ENCODE results near the gene ALKBH3.

Gene ALKBH3

GRCh38 chr11:43935424-43935979 lies 54.9 kb downstream of the ALKBH3 start:
- H3K9me3 Mint-ChIP-seq: no peaks in the 10 kb centered on the region
- no peak for DNase-seq (ENCODE audit: low spot score in 2 of 2)
- H3K36me3 Mint-ChIP-seq: no peaks in the 10 kb centered on the region
- no peak for ATAC-seq
- H3K4me3 Mint-ChIP-seq: no peak overlapping the region
- peaks cover 7% of the 10 kb centered on the region for H3K4me1 Mint-ChIP-seq
- no peak overlapping the region for H3K27ac Mint-ChIP-seq

DNA sequence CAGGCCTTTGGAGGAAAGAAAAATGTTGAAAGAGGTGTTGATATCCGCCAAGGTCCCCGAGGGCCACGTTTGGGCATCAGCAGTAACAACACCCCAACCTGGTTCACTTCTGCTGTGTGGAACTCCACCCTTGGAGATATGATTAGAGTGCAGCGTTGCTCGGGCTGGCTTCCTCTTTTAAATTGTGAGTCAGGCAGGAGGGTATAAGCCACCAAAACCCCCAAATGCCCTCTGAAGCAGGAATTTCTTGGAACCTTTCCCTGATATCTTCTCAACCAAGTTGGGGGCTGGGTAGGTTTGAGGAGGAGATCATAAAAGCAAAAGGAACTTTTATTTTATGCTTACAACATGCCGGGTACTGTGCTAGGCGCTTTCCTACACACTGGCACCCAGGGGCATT lies 55.4 kb downstream of the ALKBH3 start:
- ATAC-seq (no peak), DNase-seq (ENCODE audit: low spot score in 2 of 2) (no peak)
- Mint-ChIP-seq H3K27ac (no peak overlapping the region), H3K36me3 (no peaks in the 10 kb centered on the region), H3K9me3 (no peaks in the 10 kb centered on the region), H3K4me3 (no peak overlapping the region), H3K4me1 (peaks cover 1% of the 10 kb centered on the region)

DNA sequence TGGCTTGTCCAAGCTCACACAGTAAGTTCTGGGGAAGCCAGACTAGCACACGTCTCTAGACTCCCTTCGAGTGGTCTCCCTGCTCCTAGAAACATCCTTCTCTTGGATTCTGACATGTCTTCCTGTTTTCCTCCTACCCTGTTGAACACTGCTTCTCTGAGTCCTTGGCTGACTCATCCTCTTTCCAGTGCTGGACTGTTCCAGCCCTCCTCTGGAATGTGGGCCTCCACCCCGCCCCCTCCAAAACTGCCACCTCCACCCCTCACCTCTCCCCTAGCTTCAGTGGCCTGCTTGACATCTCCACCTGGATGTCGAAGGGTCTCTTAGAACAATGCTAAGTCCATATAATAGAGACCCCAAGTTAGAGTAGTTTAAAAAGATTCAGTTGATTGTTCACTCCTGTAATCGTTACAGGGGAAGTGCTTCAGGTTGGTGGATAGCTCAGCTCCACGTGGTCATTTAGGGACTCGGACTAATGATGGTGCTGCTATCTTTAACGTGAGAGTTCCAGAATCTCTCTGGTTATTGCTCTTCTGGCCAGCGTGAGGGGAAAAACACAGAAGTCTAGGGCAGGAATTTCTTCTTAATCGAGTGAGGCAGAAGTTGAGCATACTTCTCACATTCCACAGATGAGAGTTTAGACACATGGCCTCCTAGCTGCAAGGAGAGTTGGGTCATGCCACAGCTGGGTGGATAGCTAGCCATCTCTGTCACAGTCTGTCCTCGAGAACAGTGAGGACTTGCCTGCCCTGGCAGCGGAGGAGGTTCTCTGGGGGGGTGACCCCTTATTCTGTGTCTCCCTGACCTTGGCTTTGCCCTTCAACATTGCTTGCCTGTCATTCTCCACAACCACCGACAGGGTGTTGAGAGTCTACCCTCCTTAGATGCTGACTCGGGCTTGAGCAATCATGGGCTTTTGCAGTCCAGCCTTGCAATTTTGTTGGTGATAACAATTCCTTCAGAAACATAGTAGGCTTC lies 57.1 kb downstream of the ALKBH3 start:
- H3K36me3 Mint-ChIP-seq: peaks cover 5% of the 10 kb centered on the region
- no peak for DNase-seq (ENCODE audit: low spot score in 2 of 2)
- no peak overlapping the region for H3K27ac Mint-ChIP-seq
- no peak overlapping the region for H3K4me3 Mint-ChIP-seq
- H3K4me1 Mint-ChIP-seq: peaks cover 6% of the 10 kb centered on the region
- peak; percentile 3 for ATAC-seq
- no peaks in the 10 kb centered on the region for H3K9me3 Mint-ChIP-seq

GRCh38 chr11:43941257-43941994 lies 60.8 kb downstream of the ALKBH3 start:
- ATAC-seq (no peak), DNase-seq (ENCODE audit: low spot score in 2 of 2) (no peak)
- Mint-ChIP-seq H3K9me3 (no peaks in the 10 kb centered on the region), H3K27ac (no peak overlapping the region), H3K4me1 (peaks cover 22% of the 10 kb centered on the region), H3K36me3 (peaks cover 11% of the 10 kb centered on the region), H3K4me3 (peak overlapping the region; percentile 87)

DNA sequence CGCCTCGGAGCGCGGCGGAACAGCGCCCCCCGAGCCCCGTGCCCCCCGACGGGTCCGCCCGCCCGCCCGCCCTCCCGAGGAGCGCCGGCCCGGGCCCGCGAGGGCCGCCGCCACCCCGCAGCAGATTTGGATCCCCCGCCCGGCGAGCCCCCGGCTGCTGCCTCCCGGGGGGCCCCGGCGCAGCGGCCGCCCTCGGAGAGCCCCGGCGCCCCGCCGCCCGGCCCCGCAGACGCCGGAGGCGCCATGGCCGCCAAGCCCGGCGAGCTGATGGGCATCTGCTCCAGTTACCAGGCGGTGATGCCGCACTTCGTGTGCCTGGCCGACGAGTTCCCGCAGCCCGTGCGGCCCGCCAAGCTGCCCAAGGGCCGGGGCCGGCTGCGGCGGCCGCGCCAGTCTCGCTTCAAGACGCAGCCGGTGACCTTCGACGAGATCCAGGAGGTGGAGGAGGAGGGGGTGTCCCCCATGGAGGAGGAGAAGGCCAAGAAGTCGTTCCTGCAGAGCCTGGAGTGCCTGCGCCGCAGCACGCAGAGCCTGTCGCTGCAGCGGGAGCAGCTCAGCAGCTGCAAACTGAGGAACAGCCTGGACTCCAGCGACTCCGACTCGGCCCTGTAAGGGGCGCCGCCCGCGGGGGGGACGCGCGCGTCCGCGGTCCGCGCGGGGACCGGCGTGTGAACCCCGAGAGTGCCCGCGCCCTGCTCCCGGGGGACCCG lies 62.2 kb downstream of the ALKBH3 start:
- no peak overlapping the region for H3K27ac Mint-ChIP-seq
- H3K9me3 Mint-ChIP-seq: no peaks in the 10 kb centered on the region
- DNase-seq (ENCODE audit: low spot score in 2 of 2): peak in 1 of 2 donors; percentile 62
- peak overlapping the region; percentile 87 for H3K4me3 Mint-ChIP-seq
- ATAC-seq: peak; percentile 17
- H3K36me3 Mint-ChIP-seq: peaks cover 11% of the 10 kb centered on the region
- H3K4me1 Mint-ChIP-seq: peaks cover 22% of the 10 kb centered on the region

- ATAC-seq (no peak), DNase-seq (ENCODE audit: low spot score in 2 of 2) (no peak)
- Mint-ChIP-seq H3K4me1 (peaks cover 22% of the 10 kb centered on the region), H3K36me3 (peaks cover 11% of the 10 kb centered on the region), H3K4me3 (peak overlapping the region; percentile 87), H3K27ac (peak overlapping the region; percentile 72), H3K9me3 (no peaks in the 10 kb centered on the region)
These were observed 62.8 kb downstream of the ALKBH3 start for GRCh38 chr11:43943372-43943930.

- ATAC-seq (peak; percentile 76), DNase-seq (ENCODE audit: low spot score in 2 of 2) (peak in 1 of 2 donors; percentile 58)
- Mint-ChIP-seq H3K27ac (no peak overlapping the region), H3K4me1 (peaks cover 22% of the 10 kb centered on the region), H3K9me3 (no peaks in the 10 kb centered on the region), H3K36me3 (peaks cover 11% of the 10 kb centered on the region), H3K4me3 (peak overlapping the region; percentile 87)
These were observed 63.5 kb downstream of the ALKBH3 start for GRCh38 chr11:43943931-43944751.

DNA sequence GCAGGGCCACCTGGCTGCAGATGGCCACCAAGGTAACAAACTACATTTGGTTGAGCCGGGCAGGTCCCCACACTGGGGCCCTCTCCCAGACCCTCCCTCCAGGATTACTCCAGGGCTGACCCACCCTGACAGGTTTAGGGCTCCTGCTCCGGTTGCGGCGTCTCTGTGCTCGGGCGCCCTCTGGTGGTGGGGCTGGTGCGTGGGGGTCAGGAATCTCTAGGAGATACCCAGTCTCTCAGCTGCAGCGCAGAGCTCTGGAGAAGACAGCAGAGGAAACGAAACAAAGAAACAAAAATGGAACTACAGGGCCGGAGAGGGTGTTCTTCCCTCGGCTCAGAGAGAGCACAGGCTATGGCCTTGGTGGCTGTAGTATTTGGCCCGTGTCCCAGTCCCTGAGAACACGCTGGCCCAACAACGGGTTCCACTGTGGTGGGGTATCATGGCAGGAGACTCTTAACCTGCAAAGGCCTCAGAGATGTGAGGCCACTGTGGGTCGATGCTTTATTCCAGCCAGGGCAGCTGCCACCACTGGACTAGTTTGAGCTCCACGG lies 64.2 kb downstream of the ALKBH3 start:
- Mint-ChIP-seq H3K4me3 (peak overlapping the region; percentile 87), H3K9me3 (no peaks in the 10 kb centered on the region), H3K27ac (no peak overlapping the region), H3K4me1 (peaks cover 22% of the 10 kb centered on the region), H3K36me3 (peaks cover 11% of the 10 kb centered on the region)
- DNase-seq (ENCODE audit: low spot score in 2 of 2) (peak; percentile 66 to 89), ATAC-seq (peak; percentile 53)

GRCh38 chr11:43947003-43947500 lies 66.4 kb downstream of the ALKBH3 start:
- ATAC-seq (no peak), DNase-seq (ENCODE audit: low spot score in 2 of 2) (no peak)
- no peak overlapping the region for H3K4me3 Mint-ChIP-seq
- H3K4me1 Mint-ChIP-seq: peaks cover 16% of the 10 kb centered on the region
- peaks cover 5% of the 10 kb centered on the region for H3K36me3 Mint-ChIP-seq
- H3K27ac Mint-ChIP-seq: no peak overlapping the region
- H3K9me3 Mint-ChIP-seq: no peaks in the 10 kb centered on the region

- no peak for DNase-seq (ENCODE audit: low spot score in 2 of 2)
- Mint-ChIP-seq H3K27ac (no peak overlapping the region), H3K4me3 (no peak overlapping the region), H3K36me3 (peaks cover 5% of the 10 kb centered on the region), H3K4me1 (peaks cover 16% of the 10 kb centered on the region), H3K9me3 (no peaks in the 10 kb centered on the region)
- ATAC-seq: no peak
These were observed 67.2 kb downstream of the ALKBH3 start for GRCh38 chr11:43947815-43948214.

- Mint-ChIP-seq H3K4me1 (peaks cover 12% of the 10 kb centered on the region), H3K9me3 (no peaks in the 10 kb centered on the region), H3K4me3 (no peak overlapping the region), H3K27ac (no peak overlapping the region), H3K36me3 (peaks cover 5% of the 10 kb centered on the region)
- DNase-seq (ENCODE audit: low spot score in 2 of 2): no peak
- ATAC-seq: no peak
These were observed 68.0 kb downstream of the ALKBH3 start for GRCh38 chr11:43948341-43949225.

DNA sequence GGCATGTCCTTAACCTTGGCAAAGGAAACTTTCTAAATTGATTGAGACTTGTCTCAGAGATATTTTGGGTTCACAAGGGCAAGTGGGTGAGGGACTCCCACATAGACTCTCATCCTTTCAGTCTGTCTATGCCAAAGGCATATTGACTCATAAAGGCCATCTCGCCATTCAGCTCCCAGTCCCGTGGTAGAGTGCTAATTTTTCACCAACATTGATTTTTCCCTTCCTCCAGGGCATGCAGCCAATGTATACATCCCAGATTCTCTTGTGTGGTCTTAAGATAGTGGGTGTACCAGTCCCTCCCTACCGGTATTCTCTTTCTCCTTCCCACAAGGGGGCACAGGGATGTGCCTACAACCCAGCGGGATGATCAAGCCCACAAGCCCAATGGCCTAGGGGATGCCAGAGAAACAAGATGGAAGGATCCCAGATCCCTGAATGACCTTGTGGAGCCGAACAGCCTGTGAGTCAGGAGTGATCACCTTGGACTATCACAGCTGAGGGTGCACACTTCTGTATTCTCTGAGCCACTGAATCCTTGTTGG lies 69.8 kb downstream of the ALKBH3 start:
- no peak for ATAC-seq
- Mint-ChIP-seq H3K27ac (no peak overlapping the region), H3K4me3 (no peak overlapping the region), H3K36me3 (no peaks in the 10 kb centered on the region), H3K4me1 (no peaks in the 10 kb centered on the region), H3K9me3 (no peaks in the 10 kb centered on the region)
- no peak for DNase-seq (ENCODE audit: low spot score in 2 of 2)

- DNase-seq (ENCODE audit: low spot score in 2 of 2) (no peak), ATAC-seq (no peak)
- Mint-ChIP-seq H3K9me3 (no peaks in the 10 kb centered on the region), H3K27ac (no peak overlapping the region), H3K4me3 (no peak overlapping the region), H3K36me3 (no peaks in the 10 kb centered on the region), H3K4me1 (no peaks in the 10 kb centered on the region)
These were observed 70.6 kb downstream of the ALKBH3 start for GRCh38 chr11:43951231-43951630.
